Stimulated activated CD8-positive, alpha-beta memory T cell treated with anti-CD3 and anti-CD28 coated beads, Interleukin-4, amount 100 ng/mL, for 48 hours (primary cell): ENCODE measurements around the gene MDFI.
A peak's percentile ranks its signal among the peaks of the same experiment; 100 is the strongest.
"Not testable (repeated sequence)": the region's sequence is repeated elsewhere in the genome, so short reads cannot be mapped to it uniquely, and the experiment has no call there.

Experiments used
- DNase-seq: peaks from one replicate; pipeline ENCODE4 v3.0.0-alpha.2; 2020

MDFI gene

GRCh38 chr6:41602864-41603608 is 35.2 kb upstream of the MDFI start:
- peak; percentile 82 for DNase-seq

DNA sequence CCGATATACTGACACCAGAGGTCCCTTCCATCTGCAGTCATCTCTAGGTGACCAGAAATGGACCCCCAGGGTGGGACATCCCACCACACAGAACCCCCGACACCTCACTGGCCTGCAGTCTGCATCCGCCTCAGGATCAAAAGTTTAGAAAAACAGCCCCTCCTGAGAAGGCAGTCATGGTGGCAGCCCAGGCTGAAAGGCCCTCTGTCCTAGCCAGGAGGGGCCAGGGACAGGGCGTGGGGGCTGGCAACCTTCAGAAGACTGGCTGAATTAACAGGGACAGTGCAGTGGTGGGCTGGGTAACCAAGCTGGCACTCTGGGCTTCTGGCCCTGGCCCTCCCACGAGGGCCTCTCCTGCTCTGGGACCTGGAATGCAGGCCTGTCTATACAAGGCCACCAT is 34.3 kb upstream of the MDFI start:
- no peak for DNase-seq

DNA sequence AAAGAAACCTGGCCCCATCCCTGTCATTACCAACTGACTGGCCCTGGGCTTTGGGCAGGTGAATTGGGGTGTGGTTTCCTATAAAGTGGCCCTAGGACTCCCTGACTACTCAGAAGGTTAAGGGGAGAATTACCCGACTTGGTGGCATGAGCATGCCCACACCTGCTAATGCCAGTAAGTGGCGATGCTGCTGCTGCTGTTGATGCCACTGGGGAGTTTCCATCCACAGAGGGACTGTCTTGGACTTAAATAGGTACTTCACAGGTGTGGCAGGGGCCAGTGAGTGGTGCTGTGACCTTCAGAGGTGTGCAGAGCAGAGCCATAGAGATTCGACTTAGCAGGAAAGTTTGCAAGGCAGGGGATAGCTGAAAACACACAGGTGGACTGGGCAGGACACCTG is 32.6 kb upstream of the MDFI start:
- no peak for DNase-seq

- no peak for DNase-seq
These were observed 31.2 kb upstream of the MDFI start for GRCh38 chr6:41607036-41607435.

GRCh38 chr6:41607736-41608135 is 30.5 kb upstream of the MDFI start:
- DNase-seq = no peak

DNA sequence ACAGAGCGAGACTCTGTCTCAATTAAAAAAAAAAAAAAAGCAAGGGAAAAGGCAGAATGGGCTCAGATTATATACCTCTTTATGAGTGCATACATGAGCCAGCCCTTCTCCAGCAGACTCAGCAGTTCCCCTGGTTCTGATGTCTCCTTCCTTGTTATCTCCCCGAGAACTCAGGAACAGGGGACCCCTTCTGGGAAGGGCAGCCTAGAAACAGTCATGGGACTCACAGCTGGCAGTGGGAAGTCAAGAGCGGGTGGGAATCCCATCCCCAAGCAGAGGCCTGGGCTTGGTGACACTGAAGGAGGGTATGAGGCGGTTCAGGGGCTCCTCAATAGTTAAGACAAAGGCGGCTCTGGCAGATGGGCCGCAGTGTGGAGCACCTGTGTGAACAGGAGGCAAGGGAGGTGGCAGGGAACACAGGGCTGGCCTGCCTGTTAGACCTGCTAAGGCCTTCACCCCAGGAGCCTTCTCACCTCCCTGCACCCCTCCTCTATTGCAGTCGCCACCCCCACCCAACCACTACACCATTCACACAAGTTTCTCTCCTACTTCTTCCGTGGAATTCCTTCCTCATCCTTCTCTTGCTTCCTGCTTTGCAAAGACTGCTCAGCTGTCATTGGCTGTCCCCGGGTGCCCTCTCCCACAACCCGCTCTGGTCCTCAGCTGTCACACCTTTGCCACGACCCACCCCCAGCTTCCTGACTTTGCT is 29.7 kb upstream of the MDFI start:
- DNase-seq = no peak

DNA sequence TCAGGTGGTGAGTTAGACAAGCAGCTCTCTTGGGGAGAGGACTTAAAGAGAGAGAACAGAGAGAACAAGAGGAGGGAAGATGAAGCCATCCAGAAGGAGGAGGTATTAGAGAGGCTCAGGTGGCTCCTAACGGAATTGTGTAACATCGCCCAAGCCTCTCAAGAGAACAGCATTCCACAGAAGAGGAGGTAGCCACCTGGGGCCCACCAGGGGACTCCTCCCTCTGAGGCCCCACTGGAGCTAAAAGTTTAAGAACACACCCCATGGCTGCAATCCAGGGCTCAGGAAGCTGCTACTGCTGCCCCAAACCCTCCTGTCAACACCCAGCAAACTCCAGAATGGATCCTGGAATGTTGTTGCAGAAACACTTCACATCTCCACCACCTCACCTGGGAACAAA is 23.6 kb upstream of the MDFI start:
- DNase-seq = no peak

DNA sequence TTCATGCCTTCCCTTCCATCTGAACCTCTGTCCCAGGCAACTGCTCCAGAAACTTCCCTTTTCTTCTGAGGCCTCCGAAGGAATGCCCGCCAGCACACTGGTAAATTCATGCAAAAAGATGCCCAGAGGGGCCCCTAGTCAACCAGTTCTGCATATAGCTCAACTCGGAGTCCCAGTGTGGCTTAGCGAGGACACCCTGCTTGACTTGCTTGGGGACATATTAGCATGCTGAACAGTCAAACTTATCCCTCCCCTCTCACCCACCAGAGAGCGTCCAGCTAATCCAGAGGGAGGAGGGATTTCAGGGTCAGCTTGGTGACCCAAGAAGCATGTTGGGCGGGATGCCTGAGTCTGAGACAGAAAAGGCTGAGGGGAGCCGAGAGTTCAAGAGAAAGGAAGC is 23.0 kb upstream of the MDFI start:
- DNase-seq = no peak

GRCh38 chr6:41618598-41618997 is 19.7 kb upstream of the MDFI start:
- DNase-seq = no peak

GRCh38 chr6:41619193-41619592 is 19.1 kb upstream of the MDFI start:
- DNase-seq = not testable (repeated sequence)

DNA sequence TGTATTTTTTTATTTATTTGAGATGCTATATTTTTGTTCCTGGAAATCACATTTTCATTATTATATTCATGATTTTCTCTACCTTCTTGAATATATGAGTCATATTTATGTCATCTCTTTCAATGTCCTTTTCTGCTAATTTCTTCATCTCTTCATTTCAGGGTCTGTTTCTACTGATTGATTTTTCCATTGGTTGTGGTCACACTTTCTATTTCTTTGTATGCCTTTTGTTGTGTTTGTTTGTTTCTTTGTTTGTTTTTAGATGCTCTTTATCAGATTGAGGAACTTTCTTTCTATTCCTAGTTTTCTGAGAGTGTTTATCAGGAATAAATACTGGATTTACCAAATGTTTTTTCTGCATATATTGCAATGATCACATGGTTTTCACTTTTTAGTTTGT is 16.9 kb upstream of the MDFI start:
- no peak for DNase-seq

DNA sequence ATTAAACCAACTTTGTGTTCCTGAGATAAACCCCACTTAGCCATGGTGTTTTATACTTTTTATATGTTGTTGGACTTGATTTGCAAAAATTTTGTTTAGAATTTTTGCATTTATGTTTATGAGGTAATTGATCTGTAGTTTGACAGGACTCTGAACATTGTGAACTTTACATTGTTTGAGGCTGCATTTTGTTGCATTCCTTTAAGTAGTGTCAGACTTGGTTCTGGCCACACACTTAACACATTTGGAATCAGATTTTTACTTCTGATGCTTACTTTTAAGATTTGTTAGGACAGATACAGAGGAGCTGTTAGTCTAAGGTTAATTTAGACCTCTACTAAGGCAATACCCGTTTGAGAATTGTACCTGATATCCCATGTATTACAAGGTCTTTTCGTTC is 16.5 kb upstream of the MDFI start:
- no peak for DNase-seq

- DNase-seq = no peak
These were observed 15.9 kb upstream of the MDFI start for GRCh38 chr6:41622206-41622988.

DNA sequence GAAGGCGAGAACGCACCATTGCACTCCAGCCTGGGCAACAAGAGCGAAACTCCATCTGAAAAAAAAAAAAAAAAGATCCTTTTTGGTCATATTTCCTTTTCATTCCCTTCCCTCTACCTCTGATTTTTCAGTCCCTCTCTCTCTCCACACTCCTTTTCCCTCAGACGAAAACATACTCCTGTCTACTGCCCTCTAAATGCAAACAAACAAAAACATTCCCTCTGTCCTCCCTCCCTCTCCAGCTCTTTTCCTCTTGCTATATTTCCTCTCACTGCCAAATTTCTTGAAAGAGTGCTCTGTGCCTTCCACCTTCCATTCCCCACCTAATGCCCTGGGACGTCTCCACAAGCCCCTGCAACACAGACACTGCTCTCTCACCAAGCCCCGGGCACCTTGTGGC is 14.9 kb upstream of the MDFI start:
- no peak for DNase-seq

DNA sequence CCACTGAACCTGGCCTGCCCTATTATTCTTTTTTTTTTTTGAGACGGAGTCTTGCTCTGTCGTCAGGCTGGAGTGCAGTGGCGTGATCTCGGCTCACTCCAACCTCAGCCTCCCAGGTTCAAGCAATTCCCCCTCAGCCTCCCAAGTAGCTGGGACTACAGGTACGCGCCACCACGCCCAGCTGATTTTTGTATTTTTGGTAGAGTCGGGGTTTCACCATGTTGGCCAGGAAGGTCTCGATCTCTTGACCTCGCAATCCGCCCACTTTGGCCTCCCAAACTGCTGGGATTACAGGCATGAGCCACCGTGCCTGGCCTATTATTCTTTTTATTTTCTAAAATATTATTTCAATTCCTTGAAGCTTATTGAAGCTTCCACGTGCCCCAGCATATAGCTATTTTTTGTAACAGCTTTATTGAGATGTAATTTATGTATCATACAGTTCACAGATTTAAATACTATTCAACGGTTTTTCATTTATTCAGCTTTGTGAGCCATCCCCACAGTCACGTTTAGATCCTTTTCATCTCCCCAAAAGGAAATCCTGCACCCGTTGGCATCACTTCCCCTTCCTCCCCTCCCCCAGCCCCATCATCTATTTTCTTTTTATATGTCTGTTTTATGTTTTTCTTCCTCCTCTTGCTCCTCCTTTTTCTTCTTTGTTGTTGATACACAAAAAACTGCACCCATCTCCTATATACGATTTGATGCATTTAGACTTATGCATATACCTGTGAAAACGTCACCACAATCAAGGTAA is 13.5 kb upstream of the MDFI start:
- no peak for DNase-seq

DNA sequence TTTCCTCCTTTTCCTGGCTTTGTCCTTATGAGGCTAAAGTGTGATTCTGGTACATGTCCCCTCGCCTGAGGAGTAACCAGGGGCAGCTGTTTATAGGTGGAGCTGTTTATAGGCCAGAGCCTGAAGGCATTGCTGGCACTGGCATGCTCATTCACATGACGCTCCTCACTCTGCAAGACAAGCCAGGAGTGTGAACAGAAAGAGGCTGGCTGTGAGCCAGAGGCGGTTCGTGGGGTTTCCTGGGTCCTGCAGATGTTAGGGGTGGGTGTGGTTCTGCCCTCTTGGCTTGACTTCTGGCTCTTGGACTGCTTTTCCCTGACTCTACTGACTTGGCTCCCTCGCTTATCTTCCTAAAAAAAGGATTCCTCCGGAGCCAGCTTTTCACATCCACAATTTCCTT is 12.8 kb upstream of the MDFI start:
- no peak for DNase-seq

DNA sequence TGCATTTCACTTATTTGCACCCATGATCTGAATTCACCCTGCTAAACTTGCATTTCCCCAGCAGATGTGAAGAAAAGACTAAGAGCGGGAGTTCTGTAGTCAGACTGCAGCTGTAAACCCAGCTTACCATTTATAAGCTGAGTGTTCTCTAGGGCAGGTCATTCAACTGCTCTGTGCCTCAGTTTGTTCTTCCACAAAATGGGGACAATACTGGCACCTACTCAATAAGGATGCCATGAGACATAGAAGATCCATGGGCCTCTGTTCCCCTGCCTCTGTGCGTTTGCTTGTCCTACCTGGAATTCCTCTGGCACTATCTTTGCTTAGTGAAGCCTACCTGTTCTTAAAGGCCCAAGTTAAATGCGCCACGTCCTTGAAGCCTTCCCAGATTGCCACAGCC is 12.2 kb upstream of the MDFI start:
- no peak for DNase-seq

GRCh38 chr6:41626917-41627316 is 11.4 kb upstream of the MDFI start:
- DNase-seq = no peak

DNA sequence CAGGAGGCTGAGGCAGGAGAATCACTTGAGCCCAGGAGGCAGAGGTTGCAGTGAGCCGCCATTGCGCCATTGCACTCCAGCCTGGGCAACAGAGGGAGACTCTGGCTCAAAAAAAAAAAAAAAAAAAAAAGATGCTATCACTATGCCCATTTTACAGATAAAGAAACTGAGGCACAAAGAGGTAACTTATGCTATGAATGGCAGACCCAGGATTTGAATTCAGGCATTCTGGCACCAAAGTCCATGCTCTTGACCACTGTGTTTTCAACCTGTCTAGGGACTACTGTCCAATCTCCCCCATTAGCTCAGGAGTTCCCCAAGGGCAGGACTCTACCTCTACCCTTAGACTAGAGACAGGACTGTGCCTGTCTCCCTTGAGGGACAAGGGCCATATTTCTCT is 9.1 kb upstream of the MDFI start:
- no peak for DNase-seq

DNA sequence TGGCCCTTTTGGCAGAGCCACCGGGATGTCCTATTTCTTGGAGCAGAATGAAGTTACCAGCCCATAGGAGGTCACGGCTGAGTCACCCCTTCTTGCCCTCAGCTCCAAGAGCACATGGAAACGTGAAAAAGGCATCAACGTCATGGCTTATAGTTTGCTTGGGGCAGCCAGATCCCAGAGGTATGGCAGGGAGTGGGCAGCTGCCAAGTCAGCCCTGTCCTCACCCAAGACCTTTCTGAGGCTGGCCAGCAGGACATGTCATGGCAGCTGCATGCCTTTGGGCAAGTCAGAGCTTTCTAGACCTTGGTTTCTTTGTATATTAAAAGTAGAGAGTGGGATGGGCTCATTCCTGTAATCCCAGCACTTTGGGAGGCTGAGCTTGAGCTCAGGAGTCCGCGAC is 8.2 kb upstream of the MDFI start:
- DNase-seq = no peak

- DNase-seq = no peak
These were observed 7.3 kb upstream of the MDFI start for GRCh38 chr6:41630946-41631345.

DNA sequence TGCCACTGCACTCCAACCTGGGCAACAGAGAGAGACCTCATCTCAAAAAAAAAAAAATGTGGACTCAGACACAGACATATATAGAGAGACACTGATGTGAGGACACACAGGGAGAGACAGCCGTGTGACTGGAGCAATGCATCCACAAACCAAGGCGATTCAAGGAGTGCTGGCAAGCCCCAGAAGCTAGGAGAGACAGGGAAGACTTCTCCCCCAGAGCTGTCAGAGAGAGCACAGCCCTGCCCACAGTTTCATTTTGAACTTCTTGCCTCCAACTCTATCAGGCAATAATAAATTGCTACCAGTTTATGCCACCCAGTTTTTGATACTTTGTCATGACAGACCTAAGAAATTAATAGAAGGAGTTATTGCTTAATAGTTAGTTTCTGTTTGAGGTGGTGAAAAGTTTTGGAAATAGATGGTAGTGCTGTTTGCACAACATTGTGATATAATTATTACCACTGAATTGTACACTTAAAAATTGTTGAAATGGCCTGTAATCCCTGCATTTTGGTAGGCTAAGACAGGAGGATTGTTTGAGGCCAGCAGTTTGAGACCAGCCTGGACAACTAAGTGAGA is 5.1 kb upstream of the MDFI start:
- DNase-seq = no peak

DNA sequence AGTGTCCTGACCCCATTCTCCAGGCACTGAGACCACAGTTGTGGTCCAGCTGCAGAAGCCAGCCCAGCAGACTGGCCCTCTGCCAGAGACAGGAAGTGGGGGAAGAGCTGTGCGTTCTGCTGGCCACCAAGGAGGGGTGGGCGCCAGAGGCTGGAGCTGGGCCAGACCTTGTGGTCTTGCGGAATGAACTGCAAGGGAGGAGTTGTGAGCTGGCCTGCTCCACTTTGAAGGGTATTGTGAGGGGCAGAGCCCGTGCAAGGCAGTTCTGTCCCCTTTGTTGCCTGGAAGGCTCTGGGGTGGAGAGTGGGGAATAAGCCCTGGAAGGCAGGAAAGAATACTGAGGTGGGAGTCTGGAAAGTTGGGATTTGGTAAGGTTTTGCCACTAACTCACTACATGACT is 3.6 kb upstream of the MDFI start:
- no peak for DNase-seq
